KMS-11 (cell line): ENCODE results near the gene RPTOR.

Source experiments
- H2AFZ ChIP-seq: fragments of 200-600 bp; sonication (generic); 2 replicates; pipeline ENCODE4 v1.6.1; 2016; ENCODE audit warnings: antibody characterized with exemption, mixed run types, low read depth
- H3K27ac ChIP-seq: fragments of 200-600 bp; sonication (generic); 2 replicates; pipeline ENCODE4 v1.6.1; 2016; ENCODE audit warnings: mild to moderate bottlenecking, mixed run types
- H3K27me3 ChIP-seq: fragments of 200-600 bp; sonication (generic); 2 replicates; pipeline ENCODE4 v1.6.1; 2017; ENCODE audit warnings: mild to moderate bottlenecking, low read depth, mixed run types, moderate library complexity; ENCODE audit not compliant: insufficient read depth
- H3K36me3 ChIP-seq: fragments of 200-600 bp; sonication (generic); 2 replicates; pipeline ENCODE4 v1.6.1; 2017; ENCODE audit warnings: mild to moderate bottlenecking, mixed run types; ENCODE audit not compliant: insufficient read depth
- H3K4me1 ChIP-seq: fragments of 200-600 bp; sonication (generic); 2 replicates; pipeline ENCODE4 v1.6.1; 2016; ENCODE audit warnings: mild to moderate bottlenecking, low read depth, mixed run types; ENCODE audit not compliant: poor library complexity, severe bottlenecking
- H3K4me2 ChIP-seq: fragments of 200-600 bp; sonication (generic); 2 replicates; pipeline ENCODE4 v1.7.0; 2016; ENCODE audit warnings: mild to moderate bottlenecking, mixed run types
- H3K4me3 ChIP-seq: fragments of 200-600 bp; sonication (generic); IDR thresholded peaks from 2 replicates; pipeline ENCODE4 v1.6.1; 2017; ENCODE audit warnings: low read depth, low read length, mixed read lengths; ENCODE audit not compliant: insufficient read depth
- H3K79me2 ChIP-seq: fragments of 200-600 bp; sonication (generic); 2 replicates; pipeline ENCODE4 v1.6.1; 2016; ENCODE audit warnings: low read depth, mixed run types; ENCODE audit not compliant: insufficient read depth
- H3K9ac ChIP-seq: fragments of 200-600 bp; sonication (generic); 2 replicates; pipeline ENCODE4 v1.6.1; 2016; ENCODE audit warnings: mild to moderate bottlenecking, mixed run types
- H4K20me1 ChIP-seq: fragments of 200-600 bp; sonication (generic); 2 replicates; pipeline ENCODE4 v1.6.1; 2016; ENCODE audit warnings: mild to moderate bottlenecking, mixed run types; ENCODE audit not compliant: insufficient read depth
- CTCF ChIP-seq: fragments of 200-600 bp; sonication (generic); conservative IDR thresholded peaks from 2 replicates; pipeline ENCODE4 v1.6.1; 2017; ENCODE audit warnings: low read depth, mild to moderate bottlenecking, antibody characterized with exemption, low read length, moderate library complexity, mixed read lengths

Gene RPTOR

GRCh38 chr17:80633994-80634566 is 89.4 kb downstream of the RPTOR start:
- no peak overlapping the region for H2AFZ ChIP-seq
- no peaks in the 10 kb centered on the region for H4K20me1 ChIP-seq
- TF ChIP-seq CTCF: no peak
- H3K36me3 ChIP-seq: 0 out of 2 replicates have a peak, but pooled peaks cover 4% of the 10 kb centered on the region
- no peak overlapping the region for H3K4me2 ChIP-seq
- H3K9ac ChIP-seq: no peak overlapping the region
- no peak overlapping the region for H3K27ac ChIP-seq
- peaks cover 5% of the 10 kb centered on the region; the same call in 1 of the 2 replicates for H3K79me2 ChIP-seq
- no peaks in the 10 kb centered on the region for H3K4me1 ChIP-seq
- H3K27me3 ChIP-seq: no peaks in the 10 kb centered on the region
- H3K4me3 ChIP-seq: no peak overlapping the region

GRCh38 chr17:80636361-80637018 is 91.9 kb downstream of the RPTOR start:
- no peak for TF ChIP-seq CTCF
- Histone ChIP-seq H3K9ac (no peak overlapping the region), H3K4me2 (no peak overlapping the region), H3K27ac (no peak overlapping the region), H4K20me1 (no peaks in the 10 kb centered on the region), H3K4me3 (no peak overlapping the region), H3K4me1 (no peaks in the 10 kb centered on the region), H3K36me3 (0 out of 2 replicates have a peak, but pooled peaks cover 4% of the 10 kb centered on the region), H3K27me3 (no peaks in the 10 kb centered on the region), H3K79me2 (peaks cover 5% of the 10 kb centered on the region; the same call in 1 of the 2 replicates), H2AFZ (no peak overlapping the region)

GRCh38 chr17:80637048-80637781 is 92.6 kb downstream of the RPTOR start:
- peaks cover 9% of the 10 kb centered on the region; the same call in 1 of the 2 replicates for H3K79me2 ChIP-seq
- H4K20me1 ChIP-seq: no peaks in the 10 kb centered on the region

GRCh38 chr17:80639658-80640057 is 95.0 kb downstream of the RPTOR start:
- no peaks in the 10 kb centered on the region for H3K36me3 ChIP-seq
- no peak overlapping the region for H3K4me2 ChIP-seq

More at GRCh38 chr17:80637048-80637781, 92.6 kb downstream of the RPTOR start:
- Histone ChIP-seq H3K4me3 (no peak overlapping the region), H3K27ac (no peak overlapping the region), H2AFZ (no peak overlapping the region), H3K4me2 (no peak overlapping the region), H3K36me3 (0 out of 2 replicates have a peak, but pooled peaks cover 4% of the 10 kb centered on the region), H3K9ac (no peak overlapping the region), H3K4me1 (no peaks in the 10 kb centered on the region), H3K27me3 (no peaks in the 10 kb centered on the region)
- TF ChIP-seq CTCF: no peak

More at GRCh38 chr17:80639658-80640057, 95.0 kb downstream of the RPTOR start:
- Histone ChIP-seq H3K27ac (no peak overlapping the region), H4K20me1 (no peaks in the 10 kb centered on the region), H3K79me2 (peaks cover 9% of the 10 kb centered on the region; the same call in 1 of the 2 replicates), H3K9ac (no peak overlapping the region), H3K27me3 (no peaks in the 10 kb centered on the region), H2AFZ (no peak overlapping the region), H3K4me1 (no peaks in the 10 kb centered on the region), H3K4me3 (no peak overlapping the region)
- TF ChIP-seq CTCF: no peak
